ENCODE data around the gene ETS2.
"Not testable (repeated sequence)": the region's sequence is repeated elsewhere in the genome, so short reads cannot be mapped to it uniquely, and the experiment has no call there.

ETS2 gene

DNA sequence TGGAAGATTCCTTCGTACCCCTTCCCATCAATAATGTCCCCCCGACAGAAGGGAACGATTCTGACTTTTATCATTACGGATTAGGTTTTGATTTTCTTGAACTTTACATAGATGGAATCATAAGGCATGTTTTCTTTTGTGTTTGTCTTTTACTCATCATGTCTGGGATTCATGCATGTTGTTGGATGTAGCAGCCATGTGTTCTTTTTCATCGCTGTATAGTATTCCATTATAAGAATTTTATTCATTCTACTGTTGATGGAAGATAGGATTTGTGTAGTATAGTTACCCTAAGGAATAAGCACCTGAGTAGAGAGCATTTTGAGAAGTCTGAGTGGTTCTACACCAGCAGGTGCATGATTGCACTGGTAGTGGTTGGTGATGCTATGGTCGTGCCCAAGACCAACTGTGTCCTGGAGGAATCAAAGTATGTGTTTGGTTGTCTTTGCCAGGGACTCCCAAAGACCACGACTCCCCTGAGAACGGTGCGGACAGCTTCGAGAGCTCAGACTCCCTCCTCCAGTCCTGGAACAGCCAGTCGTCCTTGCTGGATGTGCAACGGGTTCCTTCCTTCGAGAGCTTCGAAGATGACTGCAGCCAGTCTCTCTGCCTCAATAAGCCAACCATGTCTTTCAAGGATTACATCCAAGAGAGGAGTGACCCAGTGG, 13.5 kb downstream of the ETS2 start:
- no peak for DNase-seq

DNA sequence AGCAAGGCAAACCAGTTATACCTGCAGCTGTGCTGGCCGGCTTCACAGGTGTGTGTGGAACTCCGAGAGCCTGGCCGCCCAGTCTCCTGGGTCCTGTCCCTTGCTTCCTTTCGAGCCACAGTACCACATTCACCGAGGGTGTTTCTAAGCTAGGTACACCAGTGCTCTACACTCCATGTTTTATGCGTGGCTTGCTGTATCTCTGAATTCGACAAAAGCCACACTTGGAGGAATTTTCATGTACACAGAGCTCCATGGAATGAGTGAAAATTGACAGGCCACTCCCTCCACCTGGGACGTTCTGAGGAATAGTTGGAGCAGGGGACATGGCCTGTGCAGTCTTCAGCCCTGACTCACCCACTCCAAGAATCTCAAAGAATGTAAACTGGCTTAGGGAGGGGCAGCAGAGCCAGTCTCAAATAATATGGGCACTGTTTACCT, 14.0 kb downstream of the ETS2 start:
- DNase-seq = no peak

DNA sequence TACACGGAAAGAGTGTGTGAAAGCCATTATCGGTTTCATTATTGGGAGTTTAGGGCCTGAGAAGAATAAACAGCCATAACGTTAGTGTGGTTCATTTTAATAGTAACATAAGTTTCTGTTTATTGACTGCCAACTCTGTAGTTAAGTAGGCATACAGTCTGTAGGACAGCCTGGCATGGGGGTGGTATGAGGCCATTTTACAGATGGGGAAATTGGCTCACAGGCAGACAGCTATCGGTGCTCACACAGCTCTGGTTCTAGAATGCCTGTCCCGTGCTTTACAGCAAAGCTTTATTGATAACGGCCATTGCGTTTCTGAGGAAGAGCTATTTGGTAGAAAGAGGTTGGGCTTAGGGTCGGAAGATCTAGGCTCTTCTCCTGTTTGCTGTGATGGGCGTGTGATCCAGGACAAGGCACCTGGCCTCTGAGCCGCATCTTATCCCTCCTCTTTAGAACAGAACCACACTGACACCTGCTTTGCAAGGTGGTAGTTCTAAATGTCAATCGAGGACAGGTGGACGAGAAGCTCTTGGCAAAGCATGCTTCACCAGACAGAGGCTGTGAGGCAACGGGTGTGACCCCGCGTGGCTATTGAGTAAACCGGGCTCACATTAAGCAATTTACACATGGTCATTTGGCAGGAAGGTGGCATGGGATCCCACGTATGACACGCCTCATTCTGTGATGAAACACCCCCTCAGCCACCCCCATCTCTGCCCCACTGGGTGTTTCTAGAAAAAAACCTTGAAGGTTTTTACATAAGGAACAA, 14.9 kb downstream of the ETS2 start:
- no peak for DNase-seq

DNA sequence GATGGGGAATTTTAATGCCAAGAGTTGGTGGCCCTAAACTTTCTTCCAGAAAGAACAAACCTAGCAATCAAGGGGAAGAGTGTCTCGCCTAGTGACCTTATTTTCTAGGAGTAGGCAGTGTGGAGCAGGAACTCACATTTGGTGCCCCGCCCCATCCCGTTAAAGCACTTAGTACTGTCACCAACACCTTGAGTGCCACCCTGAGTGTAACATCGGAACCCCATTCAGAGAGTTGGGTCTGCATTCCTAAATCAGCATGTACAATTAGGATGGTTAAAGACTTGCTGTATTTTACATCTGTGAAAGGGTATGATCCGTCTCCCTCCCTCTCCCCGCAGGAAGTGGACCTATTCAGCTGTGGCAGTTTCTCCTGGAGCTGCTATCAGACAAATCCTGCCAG, 15.5 kb downstream of the ETS2 start:
- no peak for DNase-seq

DNA sequence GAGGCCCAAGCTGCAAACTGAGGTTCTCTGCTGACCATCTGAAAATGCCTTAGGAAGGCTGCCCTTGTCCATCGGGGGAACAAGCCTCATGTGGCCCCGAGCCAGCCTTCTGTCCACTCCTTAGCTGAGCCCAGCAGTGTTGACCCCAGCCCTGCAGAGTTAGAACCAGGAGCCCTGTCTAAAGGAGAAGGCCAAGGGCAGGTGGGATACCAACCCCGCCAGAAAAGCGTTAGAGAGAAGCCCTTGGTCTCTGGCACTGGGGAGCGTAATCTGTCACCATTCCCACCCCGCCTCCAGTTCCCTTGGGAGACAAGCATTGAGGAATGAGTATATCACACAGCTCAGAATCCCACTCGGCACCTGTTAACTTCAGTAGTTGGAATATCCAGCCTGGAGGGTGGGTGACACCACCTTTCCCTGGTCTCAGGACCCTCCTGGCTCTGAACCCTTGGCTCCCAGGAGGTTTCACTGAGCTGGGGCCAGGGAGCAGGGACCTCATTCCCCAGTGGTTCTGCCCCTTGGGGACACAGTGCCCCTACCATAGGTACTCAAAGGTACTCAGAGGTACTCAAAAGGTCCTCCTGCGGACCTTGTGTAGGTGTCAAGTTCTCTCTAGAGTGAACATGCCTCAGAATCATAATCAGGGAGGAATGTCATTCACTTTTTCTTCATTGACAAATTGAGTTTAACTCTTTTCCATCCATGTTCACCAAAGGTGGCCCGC, 16.4 kb downstream of the ETS2 start:
- DNase-seq = no peak

DNA sequence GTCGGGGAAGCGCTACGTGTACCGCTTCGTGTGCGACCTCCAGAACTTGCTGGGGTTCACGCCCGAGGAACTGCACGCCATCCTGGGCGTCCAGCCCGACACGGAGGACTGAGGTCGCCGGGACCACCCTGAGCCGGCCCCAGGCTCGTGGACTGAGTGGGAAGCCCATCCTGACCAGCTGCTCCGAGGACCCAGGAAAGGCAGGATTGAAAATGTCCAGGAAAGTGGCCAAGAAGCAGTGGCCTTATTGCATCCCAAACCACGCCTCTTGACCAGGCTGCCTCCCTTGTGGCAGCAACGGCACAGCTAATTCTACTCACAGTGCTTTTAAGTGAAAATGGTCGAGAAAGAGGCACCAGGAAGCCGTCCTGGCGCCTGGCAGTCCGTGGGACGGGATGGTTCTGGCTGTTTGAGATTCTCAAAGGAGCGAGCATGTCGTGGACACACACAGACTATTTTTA, 17.1 kb downstream of the ETS2 start:
- no peak for DNase-seq

DNA sequence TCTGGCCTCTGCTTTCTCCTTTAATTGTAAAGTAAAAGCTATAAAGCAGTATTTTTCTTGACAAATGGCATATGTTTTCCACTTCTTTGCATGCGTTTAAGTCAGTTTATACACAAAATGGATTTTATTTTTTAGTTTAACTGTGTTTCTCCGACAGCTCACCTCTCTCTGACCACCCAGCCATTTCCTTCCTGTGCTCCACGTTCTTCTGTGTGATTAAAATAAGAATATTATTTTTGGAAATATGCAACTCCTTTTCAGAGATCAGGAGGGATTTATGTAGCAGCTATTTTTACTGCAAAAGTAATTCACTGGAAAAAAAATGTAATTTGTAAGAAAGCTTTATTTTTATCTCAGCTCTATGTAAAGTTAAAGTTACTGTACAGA, 18.0 kb downstream of the ETS2 start:
- DNase-seq = no peak

DNA sequence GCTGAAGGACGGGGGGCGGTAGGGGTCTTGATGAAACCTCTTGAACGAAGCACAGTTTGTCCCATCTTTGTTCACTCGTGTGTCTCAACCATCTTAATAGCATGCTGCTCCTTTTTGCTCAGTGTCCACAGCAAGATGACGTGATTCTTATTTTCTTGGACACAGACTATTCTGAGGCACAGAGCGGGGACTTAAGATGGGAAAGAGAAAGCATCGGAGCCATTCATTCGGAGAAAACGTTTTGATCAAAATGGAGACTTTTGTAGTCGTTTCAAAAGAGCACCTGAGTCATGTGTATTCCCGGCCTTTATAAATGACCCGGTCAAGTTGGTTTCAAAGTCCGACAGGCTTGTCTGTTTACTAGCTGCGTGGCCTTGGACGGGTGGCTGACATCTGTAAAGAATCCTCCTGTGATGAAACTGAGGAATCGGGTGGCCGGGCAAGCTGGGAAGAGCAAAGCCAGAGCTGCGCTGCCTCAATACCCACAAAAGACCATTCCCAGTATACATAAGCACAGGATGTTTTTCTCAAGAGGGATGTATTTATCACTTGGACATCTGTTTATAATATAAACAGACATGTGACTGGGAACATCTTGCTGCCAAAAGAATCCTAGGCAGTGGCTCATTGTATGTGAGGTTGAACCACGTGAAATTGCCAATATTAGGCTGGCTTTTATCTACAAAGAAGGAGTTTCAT, 18.5 kb downstream of the ETS2 start:
- DNase-seq = no peak

DNA sequence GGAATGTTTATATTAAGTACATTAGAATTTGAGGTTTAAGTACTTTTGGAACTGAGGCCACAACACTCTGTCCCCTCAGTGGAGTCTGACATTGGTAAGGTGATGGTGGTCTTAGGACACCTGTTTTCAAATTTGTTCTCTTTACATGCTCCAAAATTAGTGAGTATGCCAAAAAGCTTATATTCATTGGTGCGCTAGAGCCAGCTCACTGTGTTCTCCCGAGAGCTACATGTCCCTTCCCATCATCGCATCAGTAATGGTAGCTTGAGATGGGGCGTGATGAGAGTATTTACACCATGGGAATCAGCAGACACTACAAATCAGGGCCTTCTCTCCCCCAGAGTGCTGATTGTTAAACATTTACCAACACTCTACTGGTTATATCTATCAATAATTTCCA, 19.5 kb downstream of the ETS2 start:
- DNase-seq = no peak

DNA sequence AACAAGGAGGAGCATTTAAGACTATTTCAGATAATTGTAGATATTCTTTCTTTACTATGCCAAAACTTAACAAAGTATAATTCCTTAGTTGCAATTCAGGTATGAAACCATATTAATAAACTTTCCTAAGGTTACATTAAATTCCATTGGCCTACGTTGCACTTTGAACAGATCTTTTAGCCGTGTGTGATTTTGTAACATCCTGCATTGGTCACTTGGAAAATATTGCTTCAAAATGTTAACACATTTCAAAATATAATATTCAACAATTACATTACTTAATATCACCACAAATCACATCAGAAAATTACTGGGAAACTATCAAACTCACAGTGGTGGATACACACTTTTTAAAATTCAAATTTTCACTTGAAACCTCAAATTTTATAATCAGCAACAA, 20.2 kb downstream of the ETS2 start:
- DNase-seq = no peak

DNA sequence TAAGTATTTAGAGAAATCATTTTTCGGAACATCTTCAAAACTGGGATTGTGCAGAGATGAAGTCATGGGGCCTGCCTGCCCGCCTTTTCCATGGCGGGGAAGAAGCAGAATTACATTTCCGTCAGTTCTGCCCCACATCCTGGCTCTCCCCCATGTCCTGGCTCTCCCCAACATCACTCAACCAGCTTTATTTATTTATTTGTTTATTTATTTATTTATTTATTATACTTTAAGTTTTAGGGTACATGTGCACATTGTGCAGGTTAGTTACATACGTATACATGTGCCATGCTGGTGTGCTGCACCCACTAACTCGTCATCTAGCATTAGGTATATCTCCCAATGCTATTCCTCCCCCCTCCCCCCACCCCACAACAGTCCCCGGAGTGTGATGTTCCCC, 22.4 kb downstream of the ETS2 start:
- not testable (repeated sequence) for DNase-seq

DNA sequence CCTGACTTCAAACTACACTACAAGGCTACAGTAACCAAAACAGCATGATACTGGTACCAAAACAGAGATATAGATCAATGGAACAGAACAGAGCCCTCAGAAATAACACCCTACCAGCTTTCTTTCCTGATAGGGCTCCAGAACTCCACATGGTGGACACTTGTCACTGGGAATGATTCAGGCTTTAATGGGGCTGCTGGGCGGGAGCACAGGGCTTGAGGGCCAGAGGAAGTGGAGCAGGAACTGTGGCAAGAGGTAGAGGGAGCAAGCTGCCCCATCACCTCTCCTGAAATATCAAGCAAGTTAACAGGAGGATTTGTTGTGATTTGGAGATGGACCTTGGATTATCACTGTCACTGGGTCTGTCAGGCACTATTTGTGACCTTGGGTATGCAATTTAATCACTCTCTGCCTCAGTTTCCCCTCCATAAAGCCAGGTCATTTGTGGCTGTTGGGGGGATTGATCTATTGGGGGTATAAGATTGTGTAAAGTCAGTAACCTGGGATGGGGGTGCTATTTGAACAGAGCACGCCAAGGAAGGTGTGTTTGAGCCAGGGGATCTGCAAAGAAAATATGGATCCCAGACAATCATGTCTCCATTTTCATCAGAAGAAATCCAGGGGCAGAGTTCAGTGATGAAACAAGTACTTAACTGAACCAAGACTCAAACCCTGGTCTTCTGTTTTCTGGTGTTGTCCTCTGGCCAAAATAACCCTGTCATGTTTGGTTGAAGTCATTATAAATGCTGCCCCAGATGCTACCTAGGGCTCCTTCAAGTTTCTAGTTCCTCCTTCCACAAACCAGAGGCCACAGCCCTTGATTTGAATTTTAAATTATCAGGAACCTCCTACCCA, 25.2 kb downstream of the ETS2 start:
- DNase-seq = no peak

DNA sequence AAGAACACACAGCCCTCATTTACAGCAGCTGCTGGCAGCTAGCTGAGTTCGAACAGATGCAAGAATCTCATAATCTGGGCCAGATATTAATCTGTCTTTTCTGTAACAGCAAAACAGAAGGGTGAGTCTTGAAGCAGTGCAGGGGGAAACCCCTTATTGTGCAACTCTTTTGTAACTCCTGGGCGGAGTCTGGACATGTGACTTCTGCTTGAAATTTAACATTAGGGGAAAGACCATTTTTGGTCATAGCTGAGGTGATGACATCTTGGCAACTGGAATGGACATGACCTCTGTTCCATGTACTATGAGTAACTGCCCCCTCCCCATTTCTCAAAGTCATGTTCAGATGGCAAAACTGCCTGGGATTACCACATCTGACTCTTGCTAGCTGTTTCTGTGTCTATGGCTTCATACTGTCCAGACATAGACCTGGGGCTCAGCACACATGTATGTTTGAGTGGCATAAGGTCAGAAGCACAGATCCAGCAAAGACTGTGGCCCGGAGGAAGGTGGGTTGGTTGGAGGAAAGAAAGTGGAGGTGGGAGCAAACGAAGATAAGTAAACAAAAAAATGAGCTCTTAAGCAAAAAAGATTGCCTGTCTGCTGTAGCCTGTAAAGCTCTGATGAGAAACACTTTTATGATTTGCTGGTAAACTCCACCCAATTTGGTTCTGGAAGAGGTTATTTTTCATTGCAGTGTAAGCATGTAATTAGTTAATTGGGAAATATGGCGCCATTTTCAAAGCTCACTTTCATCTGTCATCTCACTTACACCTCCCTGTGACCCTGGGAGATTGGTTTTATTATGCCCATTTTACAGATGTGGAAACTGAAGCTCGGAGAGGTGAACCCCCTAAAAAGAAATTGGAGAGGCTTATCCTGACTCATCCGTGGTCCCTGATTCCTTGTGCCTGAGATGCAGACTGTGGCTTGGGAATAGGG, 26.1 kb downstream of the ETS2 start:
- peak in 1 of 2 experiments; percentile 10 for DNase-seq

DNA sequence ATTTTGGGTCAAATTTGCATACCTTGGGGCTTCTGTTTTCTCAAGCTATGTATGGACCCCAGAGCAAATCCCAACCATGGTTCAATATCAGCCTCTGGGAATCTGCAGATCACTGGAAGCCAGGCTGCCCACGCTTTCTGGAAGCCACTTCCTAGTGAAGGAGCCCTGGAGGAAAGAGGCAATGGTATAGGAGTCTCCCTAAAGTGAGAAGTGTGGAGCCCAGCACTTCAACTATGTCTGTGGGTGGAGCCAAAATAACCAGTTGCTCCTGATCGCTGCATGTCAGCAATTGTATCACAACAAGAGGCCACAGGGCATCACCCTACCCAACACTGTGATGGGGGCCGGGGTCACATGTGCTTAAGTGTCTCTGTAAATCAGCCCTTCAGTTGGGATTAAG, 26.9 kb downstream of the ETS2 start:
- DNase-seq = no peak

DNA sequence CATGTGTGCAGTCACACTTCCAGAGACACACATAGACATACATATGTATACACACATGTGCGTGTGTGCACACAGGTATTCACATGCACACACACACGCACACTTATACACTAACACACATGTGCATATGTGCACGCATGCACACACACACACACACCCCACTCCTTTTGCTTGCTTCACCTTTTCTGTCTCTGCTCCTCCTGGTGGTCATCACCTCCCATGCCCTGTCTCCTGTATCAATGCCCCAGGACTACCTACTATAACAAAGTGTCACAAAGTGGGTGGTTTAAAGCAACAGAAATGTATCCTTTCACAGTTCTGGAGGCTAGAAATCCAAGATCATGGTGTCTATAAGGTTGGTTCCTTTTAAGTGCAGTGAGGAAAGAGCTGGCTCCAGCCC, 27.4 kb downstream of the ETS2 start:
- DNase-seq = no peak

DNA sequence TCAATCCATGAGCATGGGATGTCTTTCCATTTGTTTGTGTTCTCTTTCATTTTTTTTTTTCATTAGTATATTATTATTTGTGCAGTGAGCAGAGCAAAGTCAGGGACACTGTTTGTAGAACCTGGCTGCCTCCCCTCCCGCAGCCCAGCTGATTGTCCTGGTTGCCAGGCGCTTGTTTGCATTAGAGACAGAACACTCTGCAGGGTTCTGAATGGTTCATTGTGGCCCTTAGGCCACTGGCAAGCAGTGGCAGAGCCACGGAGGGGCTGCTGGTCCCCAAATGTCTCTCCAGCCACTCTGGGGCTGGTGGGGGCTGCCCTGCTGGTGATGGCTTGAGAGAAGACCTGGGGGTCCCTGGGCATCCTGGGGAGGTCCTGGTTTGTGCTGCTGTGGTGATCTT, 29.0 kb downstream of the ETS2 start:
- DNase-seq = no peak

DNA sequence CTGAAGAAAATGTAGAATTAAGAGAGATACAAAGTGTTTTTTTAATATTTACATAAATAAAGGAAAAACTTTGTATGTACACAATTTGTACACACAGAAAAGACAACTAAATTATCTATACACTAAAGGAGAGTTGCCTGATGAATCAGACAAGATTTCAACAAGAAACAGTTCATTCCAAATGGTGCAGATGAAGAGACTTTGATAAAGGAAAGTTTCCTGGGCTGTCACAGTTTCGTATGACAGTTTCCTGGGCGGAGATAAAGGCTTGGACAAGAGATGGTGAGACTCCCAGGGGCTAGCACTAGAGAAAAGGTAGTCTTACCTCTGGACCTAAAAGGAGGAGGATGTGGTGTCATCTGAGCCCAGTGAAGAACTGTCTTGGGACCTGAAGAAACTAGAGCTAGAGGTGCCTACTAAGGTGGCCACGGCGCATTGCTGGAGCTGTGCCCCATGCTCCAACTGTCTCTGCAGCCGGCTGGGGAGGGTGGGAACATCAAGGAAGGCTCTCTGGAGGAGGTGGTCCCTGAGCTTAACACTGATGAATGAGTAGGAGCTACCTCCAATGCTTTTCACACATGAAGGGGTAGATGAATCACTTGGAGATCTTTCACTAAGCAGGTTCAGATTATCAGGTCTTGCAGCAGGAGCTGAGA, 32.2 kb downstream of the ETS2 start:
- no peak for DNase-seq

DNA sequence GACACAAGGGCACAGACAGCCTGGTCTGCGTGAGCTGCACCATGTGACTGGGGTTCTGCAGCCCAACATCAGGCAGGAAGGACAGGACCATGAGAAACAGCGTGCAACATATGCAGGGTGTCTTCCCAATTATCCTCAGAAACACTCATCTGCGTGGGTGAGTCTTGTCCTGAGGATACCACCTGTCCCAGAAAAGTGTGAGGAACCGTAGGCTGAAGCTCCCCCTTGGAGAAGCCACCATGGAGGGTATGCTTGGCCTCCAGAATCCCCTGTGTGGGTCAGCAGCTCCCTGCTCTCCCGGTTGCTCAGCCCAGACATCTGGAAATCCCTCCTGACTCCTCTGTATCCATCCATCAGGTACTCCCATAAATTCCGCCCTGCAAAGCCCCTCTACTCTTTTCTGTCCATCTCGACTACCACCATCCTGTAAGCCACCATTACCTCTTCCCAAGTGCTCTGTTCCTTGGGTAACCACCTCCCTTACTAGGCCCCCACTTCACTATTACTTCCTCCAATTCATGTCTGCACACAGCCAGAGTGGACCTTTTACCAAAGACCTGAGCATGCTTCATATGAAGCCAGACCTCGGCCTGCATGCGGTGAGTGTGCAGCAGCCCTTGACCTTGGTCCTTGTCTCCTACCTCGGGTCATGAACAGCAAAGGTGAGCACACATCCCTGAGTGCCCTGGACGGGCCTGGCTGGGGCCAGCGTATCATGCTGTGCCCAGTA, 33.0 kb downstream of the ETS2 start:
- DNase-seq = no peak

DNA sequence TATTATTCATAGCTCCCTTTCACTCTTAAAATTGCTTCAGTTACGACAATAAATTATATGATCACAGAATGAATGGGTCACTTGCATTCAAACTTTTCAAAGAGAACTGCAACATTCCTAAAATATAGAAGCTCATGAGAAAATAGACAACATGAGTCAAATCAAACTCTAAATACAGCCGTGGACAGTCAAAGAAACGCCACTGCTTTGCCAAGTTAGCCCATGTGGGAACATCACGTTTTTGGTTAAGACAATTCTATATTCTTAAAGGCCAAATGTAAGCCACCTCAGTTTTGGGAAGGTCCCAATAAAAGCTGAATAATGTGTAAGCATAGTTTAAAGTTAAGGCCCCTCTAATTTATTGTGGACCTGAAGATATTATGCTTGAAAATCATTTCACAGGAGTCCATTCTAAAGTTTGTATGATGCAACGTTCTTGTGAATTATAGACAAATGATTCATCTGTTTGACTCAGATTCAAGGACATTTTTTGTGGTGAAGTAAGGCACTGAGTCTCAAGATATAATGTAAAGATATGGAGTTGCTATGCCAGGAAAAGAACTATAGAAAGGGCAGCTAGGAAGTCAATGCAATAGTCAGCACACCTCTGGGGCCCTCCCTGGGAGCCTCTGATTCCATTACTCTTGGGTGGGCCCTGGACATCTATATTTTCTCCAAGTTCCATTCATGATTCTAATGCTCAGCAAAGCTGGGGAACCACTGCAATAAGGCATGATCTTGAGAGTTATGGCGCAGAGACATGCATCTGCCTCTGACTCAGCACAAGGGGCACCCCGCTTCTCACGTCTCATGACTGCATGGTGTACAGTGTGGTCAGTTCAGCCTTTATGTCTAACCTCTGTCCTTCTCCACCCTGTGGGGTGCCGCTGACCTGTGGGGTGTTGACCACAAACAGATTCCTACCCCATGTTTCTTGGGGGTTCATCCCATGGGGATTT, 33.9 kb downstream of the ETS2 start:
- no peak for DNase-seq

Data from activated CD4-positive, alpha-beta T cell treated with anti-CD3 and anti-CD28 coated beads, Interleukin-2, amount 50 U/mL, for 4 hours (primary cell).